Activated CD4-positive, alpha-beta memory T cell treated with anti-CD3 and anti-CD28 coated beads for 36 hours (primary cell): ENCODE results near the gene SLC41A3. TPM values are rescaled to one million over a fixed set of nuclear protein-coding genes. Genes with fewer than 3 reads are reported as not detected.

Source experiments
- CTCF ChIA-PET: fragments of 350-600 bp; sonication (Branson Sonifier 250); formaldehyde crosslinking; loops from one replicate; lab custom pipeline; 2021; ENCODE audit warnings: antibody characterized with exemption, inconsistent platforms; lab: Charles Lee
- POLR2A ChIA-PET: fragments of 350-600 bp; sonication (Branson Sonifier 250); formaldehyde crosslinking; loops from one replicate; lab custom pipeline; 2021; ENCODE audit warnings: antibody characterized with exemption; lab: Charles Lee
- DNase-seq: peaks from one replicate; pipeline ENCODE4 v3.0.0-alpha.2; 2020
- H3K27ac Mint-ChIP-seq: one replicate; pipeline ENCODE4 v1.8.0; 2021; ENCODE audit warnings: mixed read lengths
- H3K27me3 Mint-ChIP-seq: one replicate; pipeline ENCODE4 v1.8.0; 2021; ENCODE audit warnings: mixed read lengths
- H3K36me3 Mint-ChIP-seq: one replicate; pipeline ENCODE4 v1.8.0; 2021; ENCODE audit warnings: mixed read lengths
- H3K4me1 Mint-ChIP-seq: one replicate; pipeline ENCODE4 v1.8.0; 2021; ENCODE audit warnings: low read depth, mixed read lengths
- H3K4me3 Mint-ChIP-seq: one replicate; pipeline ENCODE4 v1.8.0; 2021; ENCODE audit warnings: mild to moderate bottlenecking, mixed read lengths
- H3K9me3 Mint-ChIP-seq: one replicate; pipeline ENCODE4 v1.8.0; 2021; ENCODE audit warnings: mixed read lengths
- intact Hi-C: fragments of 100-400 bp; cut with micrococcal nuclease; formaldehyde crosslinking; loops from one replicate; pipeline ENCODE4 v1.15.1; 2023
- total RNA-seq, 2 experiments: library from RNA; stranded (reverse); gene quantifications; one replicate each; pipeline ENCODE4 v1.2.3, GENCODE V29; 2021

The SLC41A3 gene
- total RNA-seq, 2 experiments from 2014 or later, result 26.3 to 27.3 TPM

- Mint-ChIP-seq H3K27ac (no peak overlapping the region), H3K4me1 (no peaks in the 10 kb centered on the region), H3K4me3 (no peak overlapping the region), H3K36me3 (no peaks in the 10 kb centered on the region), H3K27me3 (no peaks in the 10 kb centered on the region), H3K9me3 (no peaks in the 10 kb centered on the region)
- ChIA-PET CTCF (no interaction called here), POLR2A (no interaction called here)
- no peak for DNase-seq
- intact Hi-C loops, result no loop called here
Measured at GRCh38 chr3:126109146-126109879, 25.4 kb upstream of the SLC41A3 start.

- Mint-ChIP-seq H3K27ac (no peak overlapping the region), H3K27me3 (no peaks in the 10 kb centered on the region), H3K4me1 (no peaks in the 10 kb centered on the region), H3K4me3 (no peak overlapping the region), H3K9me3 (no peaks in the 10 kb centered on the region), H3K36me3 (no peaks in the 10 kb centered on the region)
- CTCF ChIA-PET, result no interaction called here
- DNase-seq, result no peak
- POLR2A ChIA-PET, result no interaction called here
- intact Hi-C loops, result no loop called here
Measured at GRCh38 chr3:126108676-126109050, 24.7 kb upstream of the SLC41A3 start.

GRCh38 chr3:126107957-126108675, 24.2 kb upstream of the SLC41A3 start:
- POLR2A ChIA-PET, result no interaction called here
- Mint-ChIP-seq H3K27ac (no peak overlapping the region), H3K4me1 (no peaks in the 10 kb centered on the region), H3K9me3 (no peaks in the 10 kb centered on the region), H3K27me3 (no peaks in the 10 kb centered on the region), H3K36me3 (no peaks in the 10 kb centered on the region), H3K4me3 (no peak overlapping the region)
- intact Hi-C loops, result no loop called here
- CTCF ChIA-PET, result no interaction called here
- no peak for DNase-seq

- Mint-ChIP-seq H3K27me3 (no peaks in the 10 kb centered on the region), H3K9me3 (no peaks in the 10 kb centered on the region), H3K4me3 (no peak overlapping the region), H3K27ac (no peak overlapping the region), H3K36me3 (no peaks in the 10 kb centered on the region), H3K4me1 (no peaks in the 10 kb centered on the region)
- ChIA-PET POLR2A (no interaction called here), CTCF (no interaction called here)
- intact Hi-C loops, result no loop called here
- no peak for DNase-seq
Measured at GRCh38 chr3:126107203-126107939, 23.4 kb upstream of the SLC41A3 start.

GRCh38 chr3:126106336-126107202, 22.6 kb upstream of the SLC41A3 start:
- POLR2A ChIA-PET, result no interaction called here
- H3K4me3 Mint-ChIP-seq, result no peak overlapping the region
- no peaks in the 10 kb centered on the region for H3K36me3 Mint-ChIP-seq
- intact Hi-C loops, result no loop called here
- DNase-seq, result no peak
- CTCF ChIA-PET, result no interaction called here
- no peaks in the 10 kb centered on the region for H3K4me1 Mint-ChIP-seq
- H3K27ac Mint-ChIP-seq, result no peak overlapping the region
- H3K9me3 Mint-ChIP-seq, result no peaks in the 10 kb centered on the region
- H3K27me3 Mint-ChIP-seq, result no peaks in the 10 kb centered on the region

- intact Hi-C loops, result no loop called here
- no peaks in the 10 kb centered on the region for H3K27me3 Mint-ChIP-seq
- no peaks in the 10 kb centered on the region for H3K9me3 Mint-ChIP-seq
- H3K4me1 Mint-ChIP-seq, result no peaks in the 10 kb centered on the region
- DNase-seq, result no peak
- H3K4me3 Mint-ChIP-seq, result no peak overlapping the region
- ChIA-PET CTCF (no interaction called here), POLR2A (no interaction called here)
- H3K27ac Mint-ChIP-seq, result no peak overlapping the region
- no peaks in the 10 kb centered on the region for H3K36me3 Mint-ChIP-seq
Measured at GRCh38 chr3:126105691-126106187, 21.8 kb upstream of the SLC41A3 start.

- H3K36me3 Mint-ChIP-seq, result no peaks in the 10 kb centered on the region
- no peak overlapping the region for H3K27ac Mint-ChIP-seq
- intact Hi-C loops, result no loop called here
- ChIA-PET POLR2A (no interaction called here), CTCF (no interaction called here)
- no peaks in the 10 kb centered on the region for H3K4me1 Mint-ChIP-seq
- H3K9me3 Mint-ChIP-seq, result no peaks in the 10 kb centered on the region
- no peaks in the 10 kb centered on the region for H3K27me3 Mint-ChIP-seq
- H3K4me3 Mint-ChIP-seq, result no peak overlapping the region
- DNase-seq, result no peak
Measured at GRCh38 chr3:126104742-126105605, 21.1 kb upstream of the SLC41A3 start.

GRCh38 chr3:126104028-126104635, 20.2 kb upstream of the SLC41A3 start:
- Mint-ChIP-seq H3K9me3 (no peaks in the 10 kb centered on the region), H3K4me3 (no peak overlapping the region), H3K4me1 (no peaks in the 10 kb centered on the region), H3K36me3 (no peaks in the 10 kb centered on the region), H3K27ac (no peak overlapping the region), H3K27me3 (no peaks in the 10 kb centered on the region)
- CTCF ChIA-PET, result no interaction called here
- intact Hi-C loops, result no loop called here
- POLR2A ChIA-PET, result no interaction called here
- no peak for DNase-seq

- H3K9me3 Mint-ChIP-seq, result no peaks in the 10 kb centered on the region
- no peak overlapping the region for H3K27ac Mint-ChIP-seq
- DNase-seq, result no peak
- no peak overlapping the region for H3K4me3 Mint-ChIP-seq
- ChIA-PET POLR2A (no interaction called here), CTCF (no interaction called here)
- H3K27me3 Mint-ChIP-seq, result no peaks in the 10 kb centered on the region
- H3K4me1 Mint-ChIP-seq, result no peaks in the 10 kb centered on the region
- intact Hi-C loops, result no loop called here
- H3K36me3 Mint-ChIP-seq, result no peaks in the 10 kb centered on the region
Measured at GRCh38 chr3:126103121-126104027, 19.4 kb upstream of the SLC41A3 start.

GRCh38 chr3:126102530-126102951, 18.6 kb upstream of the SLC41A3 start:
- no peak for DNase-seq
- Mint-ChIP-seq H3K4me1 (no peaks in the 10 kb centered on the region), H3K9me3 (peaks cover under 1% of the 10 kb centered on the region), H3K36me3 (no peaks in the 10 kb centered on the region), H3K27me3 (no peaks in the 10 kb centered on the region), H3K27ac (no peak overlapping the region), H3K4me3 (no peak overlapping the region)
- ChIA-PET POLR2A (no interaction called here), CTCF (interaction anchor here (0.6 kb wide), 1 partner anchor 1201 kb away, joined by 3 read pairs; no protein-coding TSS in a partner anchor)
- intact Hi-C loops, result no loop called here
